RWPE2 (cell line): ENCODE data around the gene NRL.

ENCODE experiments used
- ATAC-seq: fragments of 200-7000 bp; cut with Tn5 transposase; 3 replicates; pipeline ENCODE4 v1.9.1; 2021; ENCODE audit warnings: low read depth
- DNase-seq: peaks from one replicate; pipeline ENCODE4 v3.0.0-alpha.2; 2020; ENCODE audit warnings: low spot score
- H3K27ac ChIP-seq: fragments of 450-650 bp; 2 replicates; pipeline ENCODE4 v1.5.1; 2017; ENCODE audit warnings: mild to moderate bottlenecking; ENCODE audit not compliant: poor library complexity, severe bottlenecking
- H3K27me3 ChIP-seq: fragments of 250-450 bp; sonication (Bioruptor Pico); 2 replicates; pipeline ENCODE4 v1.5.1; 2021; ENCODE audit warnings: mild to moderate bottlenecking, moderate library complexity; ENCODE audit not compliant: insufficient read depth, poor library complexity, severe bottlenecking
- H3K36me3 ChIP-seq: fragments of 250-450 bp; sonication (Bioruptor Pico); 2 replicates; pipeline ENCODE4 v1.5.1; 2020; ENCODE audit warnings: low read depth, mild to moderate bottlenecking, moderate library complexity
- H3K4me1 ChIP-seq: fragments of 250-450 bp; sonication (Bioruptor Pico); 2 replicates; pipeline ENCODE4 v1.5.1; 2021; ENCODE audit warnings: mild to moderate bottlenecking, moderate library complexity; ENCODE audit not compliant: insufficient read depth, poor library complexity, severe bottlenecking
- H3K4me3 ChIP-seq: fragments of 250-450 bp; sonication (Bioruptor Pico); 2 replicates; pipeline ENCODE4 v1.5.1; 2021; ENCODE audit warnings: mild to moderate bottlenecking, moderate library complexity; ENCODE audit not compliant: severe bottlenecking
- H3K9me3 ChIP-seq: fragments of 250-450 bp; sonication (Bioruptor Pico); 2 replicates; pipeline ENCODE4 v1.5.1; 2021; ENCODE audit warnings: mild to moderate bottlenecking, moderate library complexity; ENCODE audit not compliant: severe bottlenecking
- TF ChIP-seq, protein P1 (sequence below): fragments of 450-650 bp; IDR thresholded peaks from one replicate; pipeline ENCODE4 v1.5.1; 2017; ENCODE audit warnings: mild to moderate bottlenecking, moderate library complexity; ENCODE audit not compliant: poor library complexity, severe bottlenecking

Gene NRL

DNA sequence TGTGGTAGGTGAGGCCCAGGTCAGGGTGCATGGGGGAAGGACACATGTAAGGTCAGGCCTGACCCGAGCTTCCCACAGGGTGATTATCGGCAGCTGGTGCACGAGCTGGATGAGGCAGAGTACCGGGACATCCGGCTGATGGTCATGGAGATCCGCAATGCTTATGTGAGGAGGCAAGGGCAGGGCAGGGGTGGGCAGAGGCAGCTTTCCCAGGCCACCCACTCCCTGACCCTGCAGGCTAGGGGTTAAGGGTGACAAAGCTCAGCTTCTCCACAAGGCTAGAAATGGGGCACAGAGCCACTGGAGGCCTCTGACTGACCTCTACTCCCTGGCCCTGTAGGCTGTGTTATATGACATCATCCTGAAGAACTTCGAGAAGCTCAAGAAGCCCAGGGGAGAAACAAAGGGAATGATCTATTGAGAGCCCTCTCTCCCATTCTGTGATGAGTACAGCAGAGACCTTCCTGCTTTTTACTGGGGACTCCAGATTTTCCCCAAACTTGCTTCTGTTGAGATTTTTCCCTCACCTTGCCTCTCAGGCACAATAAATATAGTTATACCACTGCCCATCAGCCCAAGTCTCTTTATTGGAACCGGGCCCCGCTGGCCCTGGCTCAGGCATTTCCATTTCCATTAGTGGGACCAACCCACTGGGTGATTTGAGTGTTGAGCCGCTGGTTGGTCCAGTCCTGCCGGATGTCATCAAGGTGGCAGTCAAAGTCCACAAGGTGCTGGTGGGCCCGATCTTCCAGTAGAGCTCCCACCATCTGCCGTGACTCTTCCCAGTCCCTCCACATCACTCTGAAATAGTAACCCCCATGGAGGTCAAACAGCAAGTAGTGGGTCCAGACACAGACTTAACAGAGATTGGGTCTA lies 23.9 kb upstream of the NRL start:
- ATAC-seq (no peak), DNase-seq (no peak)
- Histone ChIP-seq H3K9me3 (no peaks in the 10 kb centered on the region), H3K27ac (no peak overlapping the region), H3K4me3 (no peak overlapping the region), H3K4me1 (peaks cover 8% of the 10 kb centered on the region), H3K27me3 (no peaks in the 10 kb centered on the region), H3K36me3 (peaks cover 39% of the 10 kb centered on the region)
- TF ChIP-seq, protein P1, sequence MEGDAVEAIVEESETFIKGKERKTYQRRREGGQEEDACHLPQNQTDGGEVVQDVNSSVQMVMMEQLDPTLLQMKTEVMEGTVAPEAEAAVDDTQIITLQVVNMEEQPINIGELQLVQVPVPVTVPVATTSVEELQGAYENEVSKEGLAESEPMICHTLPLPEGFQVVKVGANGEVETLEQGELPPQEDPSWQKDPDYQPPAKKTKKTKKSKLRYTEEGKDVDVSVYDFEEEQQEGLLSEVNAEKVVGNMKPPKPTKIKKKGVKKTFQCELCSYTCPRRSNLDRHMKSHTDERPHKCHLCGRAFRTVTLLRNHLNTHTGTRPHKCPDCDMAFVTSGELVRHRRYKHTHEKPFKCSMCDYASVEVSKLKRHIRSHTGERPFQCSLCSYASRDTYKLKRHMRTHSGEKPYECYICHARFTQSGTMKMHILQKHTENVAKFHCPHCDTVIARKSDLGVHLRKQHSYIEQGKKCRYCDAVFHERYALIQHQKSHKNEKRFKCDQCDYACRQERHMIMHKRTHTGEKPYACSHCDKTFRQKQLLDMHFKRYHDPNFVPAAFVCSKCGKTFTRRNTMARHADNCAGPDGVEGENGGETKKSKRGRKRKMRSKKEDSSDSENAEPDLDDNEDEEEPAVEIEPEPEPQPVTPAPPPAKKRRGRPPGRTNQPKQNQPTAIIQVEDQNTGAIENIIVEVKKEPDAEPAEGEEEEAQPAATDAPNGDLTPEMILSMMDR: no peak

DNA sequence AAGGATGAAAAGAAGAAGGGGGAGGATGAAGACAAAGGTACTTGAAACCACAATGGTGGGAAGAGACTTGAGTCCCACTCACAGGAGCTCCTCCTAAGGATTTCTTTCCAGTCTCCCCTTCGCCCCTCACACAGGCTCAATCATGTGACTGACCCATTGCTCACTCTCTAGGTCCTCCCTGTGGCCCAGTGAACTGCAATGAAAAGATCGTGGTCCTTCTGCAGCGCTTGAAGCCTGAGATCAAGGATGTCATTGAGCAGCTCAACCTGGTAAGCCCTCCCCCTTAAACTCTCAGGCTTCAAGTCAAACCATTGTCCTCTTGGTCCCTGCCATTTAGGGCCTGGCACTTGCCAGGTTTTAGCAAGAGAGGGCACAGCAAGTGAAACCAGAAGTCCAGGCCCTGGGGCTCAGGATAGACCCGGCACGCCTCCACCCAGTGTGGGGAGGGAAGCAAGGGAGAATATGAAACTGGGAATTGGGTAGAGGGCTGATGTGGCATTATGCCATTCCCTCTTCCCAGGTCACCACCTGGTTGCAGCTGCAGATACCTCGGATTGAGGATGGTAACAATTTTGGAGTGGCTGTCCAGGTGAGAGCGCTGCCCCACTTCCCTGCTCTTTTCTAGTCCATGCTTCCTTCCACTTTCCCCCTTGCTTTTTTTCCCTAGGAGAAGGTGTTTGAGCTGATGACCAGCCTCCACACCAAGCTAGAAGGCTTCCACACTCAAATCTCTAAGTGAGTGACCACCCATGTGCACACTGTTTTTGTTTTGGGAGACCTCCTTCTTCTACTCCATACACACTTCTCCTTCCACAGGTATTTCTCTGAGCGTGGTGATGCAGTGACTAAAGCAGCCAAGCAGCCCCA lies 23.0 kb upstream of the NRL start:
- Histone ChIP-seq H3K36me3 (peaks cover 37% of the 10 kb centered on the region), H3K4me1 (peaks cover 8% of the 10 kb centered on the region), H3K9me3 (no peaks in the 10 kb centered on the region), H3K4me3 (no peak overlapping the region), H3K27me3 (no peaks in the 10 kb centered on the region), H3K27ac (peak overlapping the region; percentile 47)
- DNase-seq: no peak
- TF ChIP-seq, protein P1: no peak
- ATAC-seq: no peak

DNA sequence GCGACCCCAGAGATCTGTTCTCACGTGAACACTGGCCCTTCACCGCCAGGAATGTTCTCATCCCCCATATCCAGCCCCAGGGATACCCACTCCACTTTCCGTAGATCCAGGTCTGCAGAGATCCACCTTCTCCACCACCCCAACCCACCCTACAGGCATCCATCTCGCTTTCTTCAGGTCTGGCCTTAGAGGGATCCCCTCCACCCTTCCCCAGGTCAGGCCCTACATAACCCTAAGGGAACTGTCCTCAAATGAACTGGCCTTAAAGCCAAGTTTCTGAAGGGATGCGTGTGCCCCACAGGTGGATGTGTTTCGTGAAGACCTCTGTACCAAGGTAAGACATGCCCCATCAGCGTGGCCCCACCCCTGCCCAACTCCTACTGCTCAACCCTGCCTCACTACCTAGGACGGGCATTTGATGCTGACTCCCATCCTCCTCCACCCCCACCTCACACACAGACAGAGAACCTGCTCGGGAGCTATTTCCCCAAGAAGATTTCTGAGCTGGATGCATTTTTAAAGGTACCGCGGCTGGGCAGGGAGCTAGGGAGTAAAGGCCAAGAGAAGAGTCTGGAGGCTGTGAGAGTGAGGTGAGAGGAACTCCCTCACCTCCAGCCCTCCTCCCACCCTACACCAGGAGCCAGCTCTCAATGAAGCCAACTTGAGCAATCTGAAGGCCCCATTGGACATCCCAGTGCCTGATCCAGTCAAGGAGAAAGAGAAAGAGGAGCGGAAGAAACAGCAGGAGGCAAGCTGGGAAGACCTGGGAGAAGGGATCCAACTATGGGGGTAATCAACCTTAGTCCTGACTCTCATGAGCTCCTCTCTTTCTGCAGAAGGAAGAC lies 22.2 kb upstream of the NRL start:
- no peak for ATAC-seq
- Histone ChIP-seq H3K4me3 (peak overlapping the region; percentile 88), H3K4me1 (peaks cover 10% of the 10 kb centered on the region), H3K27me3 (no peaks in the 10 kb centered on the region), H3K27ac (peak overlapping the region; percentile 47), H3K36me3 (peaks cover 33% of the 10 kb centered on the region), H3K9me3 (no peaks in the 10 kb centered on the region)
- DNase-seq: no peak
- TF ChIP-seq, protein P1: no peak

DNA sequence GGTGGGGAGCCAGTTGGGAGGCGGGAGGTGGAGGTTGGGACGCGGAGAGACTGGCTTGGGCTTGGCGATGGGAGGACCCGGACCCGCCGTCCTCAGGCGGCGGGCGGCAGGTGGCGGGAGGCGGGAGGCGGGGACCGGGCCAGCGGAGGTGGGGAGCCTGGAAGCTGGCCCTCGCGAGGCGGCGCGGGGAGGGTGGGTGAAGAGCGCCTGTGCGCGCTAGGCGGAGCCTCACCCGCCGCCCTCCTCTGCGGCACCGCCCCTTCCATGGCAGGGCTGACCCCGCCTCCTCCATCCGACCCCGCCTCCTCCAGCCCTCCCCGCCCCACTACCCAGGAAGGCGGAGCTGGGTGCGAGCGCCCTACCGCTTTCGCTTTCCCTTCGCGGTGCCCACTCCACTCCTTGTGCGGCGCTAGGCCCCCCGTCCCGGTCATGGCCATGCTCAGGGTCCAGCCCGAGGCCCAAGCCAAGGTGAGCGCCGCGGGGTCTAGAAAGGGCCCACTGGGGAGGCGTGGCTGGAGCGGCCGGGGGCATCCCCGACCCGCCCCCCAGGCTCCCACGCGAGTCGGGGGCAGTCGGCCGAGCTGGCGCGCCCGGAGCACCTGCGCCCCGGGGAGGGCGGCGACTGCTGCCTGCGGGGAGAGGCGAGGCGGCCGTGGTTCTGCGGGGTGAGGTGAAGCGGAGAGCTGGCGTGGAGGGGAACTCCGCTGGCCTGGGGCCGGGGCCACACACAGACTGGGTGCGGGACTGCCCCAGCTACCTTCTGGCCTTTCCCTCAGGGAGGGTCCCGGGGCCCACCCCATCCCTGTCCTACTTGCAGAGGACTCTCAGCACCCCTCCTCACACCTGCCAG lies 21.3 kb upstream of the NRL start, which contains the start of gene PSME1:
Gene PSME1, plus strand, starts transcription at position 361 of the 850 bp plus-strand sequence. Its CDS starts 69 bp downstream, at position 430.
- peaks cover 10% of the 10 kb centered on the region for H3K4me1 ChIP-seq
- peak; percentile 90 for DNase-seq
- peaks cover 33% of the 10 kb centered on the region for H3K36me3 ChIP-seq
- ATAC-seq: peak; percentile 85
- peak within 1 kb of the TSS; percentile 47 for H3K27ac ChIP-seq
- TF ChIP-seq, protein P1: no peak
- no peaks in the 10 kb centered on the region for H3K27me3 ChIP-seq
- H3K9me3 ChIP-seq: no peaks in the 10 kb centered on the region
- H3K4me3 ChIP-seq: peak within 1 kb of the TSS; percentile 88
